Stimulated activated CD4-positive, alpha-beta T cell treated with anti-CD3 and anti-CD28 coated beads, Interleukin-4, amount 100 ng/mL, for 48 hours (primary cell): ENCODE data around the gene ZFYVE16.
"Not testable (repeated sequence)": the region's sequence is repeated elsewhere in the genome, so short reads cannot be mapped to it uniquely, and the experiment has no call there.

ENCODE experiments used
- DNase-seq, 2 donors: peaks; one replicate each; pipeline ENCODE4 v3.0.0-alpha.2; 2020; ENCODE audit warnings: low read depth in 2 of 2

ZFYVE16 gene

GRCh38 chr5:80409367-80409966 lies 1.6 kb downstream of the ZFYVE16 start:
- DNase-seq = no peak

- DNase-seq = no peak
Measured at GRCh38 chr5:80411589-80412219, 3.8 kb downstream of the ZFYVE16 start.

- no peak for DNase-seq
Measured at GRCh38 chr5:80414113-80414512, 6.2 kb downstream of the ZFYVE16 start.

- no peak for DNase-seq
Measured at GRCh38 chr5:80417973-80418372, 10.1 kb downstream of the ZFYVE16 start.

- not testable (repeated sequence) for DNase-seq
Measured at GRCh38 chr5:80424365-80424764, 16.5 kb downstream of the ZFYVE16 start.

- no peak for DNase-seq
Measured at GRCh38 chr5:80435476-80435875, 27.6 kb downstream of the ZFYVE16 start.

GRCh38 chr5:80437326-80437725 lies 29.5 kb downstream of the ZFYVE16 start:
- DNase-seq = no peak

- DNase-seq = no peak
Measured at GRCh38 chr5:80438739-80439138, 30.9 kb downstream of the ZFYVE16 start.

GRCh38 chr5:80439213-80439612 lies 31.3 kb downstream of the ZFYVE16 start:
- no peak for DNase-seq

GRCh38 chr5:80442742-80443141 lies 34.9 kb downstream of the ZFYVE16 start:
- DNase-seq = no peak

- DNase-seq = no peak
Measured at GRCh38 chr5:80453366-80453765, 45.5 kb downstream of the ZFYVE16 start.

GRCh38 chr5:80463269-80463668 lies 55.4 kb downstream of the ZFYVE16 start:
- no peak for DNase-seq

- DNase-seq = no peak
Measured at GRCh38 chr5:80466669-80467485, 59.0 kb downstream of the ZFYVE16 start.

GRCh38 chr5:80468131-80468530 lies 60.3 kb downstream of the ZFYVE16 start:
- no peak for DNase-seq

GRCh38 chr5:80470631-80471030 lies 62.8 kb downstream of the ZFYVE16 start:
- DNase-seq = not testable (repeated sequence)

GRCh38 chr5:80474929-80475328 lies 67.1 kb downstream of the ZFYVE16 start:
- DNase-seq = no peak

GRCh38 chr5:80479713-80480112 lies 71.8 kb downstream of the ZFYVE16 start:
- no peak for DNase-seq

GRCh38 chr5:80480354-80480753 lies 72.5 kb downstream of the ZFYVE16 start:
- no peak for DNase-seq

- DNase-seq = peak in 1 of 2 donors; percentile 15
Measured at GRCh38 chr5:80481019-80481893, 73.4 kb downstream of the ZFYVE16 start.

GRCh38 chr5:80482578-80482977 lies 74.7 kb downstream of the ZFYVE16 start:
- no peak for DNase-seq

- DNase-seq = no peak
Measured at GRCh38 chr5:80483636-80484232, 75.9 kb downstream of the ZFYVE16 start.

GRCh38 chr5:80487444-80487828 lies 79.6 kb downstream of the ZFYVE16 start:
- no peak for DNase-seq
